Neutrophil (primary cell): Measurements from ENCODE around the gene CYBA.

Source experiments
- H3K27ac ChIP-seq: fragments of 200-600 bp; sonication (generic); 2 replicates; pipeline ENCODE4 v1.5.1; 2016; ENCODE audit warnings: mild to moderate bottlenecking, moderate library complexity
- H3K27me3 ChIP-seq: fragments of 200-600 bp; sonication (generic); 2 replicates; pipeline ENCODE4 v1.6.0; 2016; ENCODE audit warnings: mild to moderate bottlenecking
- H3K36me3 ChIP-seq: fragments of 200-600 bp; sonication (generic); 2 replicates; pipeline ENCODE4 v1.5.1; 2017
- H3K4me1 ChIP-seq, 2 experiments: fragments of 200-600 bp in 1 of 2; sonication (generic) in 1 of 2; 1 replicate in 1 of 2; 2 replicates in 1 of 2; pipeline versions ENCODE4 v1.5.1 to v1.6.1; 2013 to 2016; ENCODE audit warnings: low read depth in 1 of 2, low read length in 1 of 2, mild to moderate bottlenecking in 1 of 2, moderate library complexity in 1 of 2; ENCODE audit not compliant: control insufficient read depth in 1 of 2, insufficient read depth in 1 of 2
- H3K4me3 ChIP-seq, 2 experiments: fragments of 200-600 bp in 1 of 2; sonication (generic) in 1 of 2; 1 replicate in 1 of 2; 2 replicates in 1 of 2; pipeline ENCODE4 v1.5.1; 2013 to 2016; ENCODE audit warnings: low read depth in 1 of 2, low read length in 1 of 2, mild to moderate bottlenecking in 1 of 2, moderate library complexity in 1 of 2
- H3K9me3 ChIP-seq: fragments of 200-600 bp; sonication (generic); 2 replicates; pipeline ENCODE4 v1.5.1; 2016
- TF ChIP-seq, protein P1 (sequence below): fragments of 200-600 bp; sonication (generic); IDR thresholded peaks from 2 replicates; pipeline ENCODE4 v1.5.1; 2016; ENCODE audit warnings: antibody characterized with exemption

CYBA gene

DNA sequence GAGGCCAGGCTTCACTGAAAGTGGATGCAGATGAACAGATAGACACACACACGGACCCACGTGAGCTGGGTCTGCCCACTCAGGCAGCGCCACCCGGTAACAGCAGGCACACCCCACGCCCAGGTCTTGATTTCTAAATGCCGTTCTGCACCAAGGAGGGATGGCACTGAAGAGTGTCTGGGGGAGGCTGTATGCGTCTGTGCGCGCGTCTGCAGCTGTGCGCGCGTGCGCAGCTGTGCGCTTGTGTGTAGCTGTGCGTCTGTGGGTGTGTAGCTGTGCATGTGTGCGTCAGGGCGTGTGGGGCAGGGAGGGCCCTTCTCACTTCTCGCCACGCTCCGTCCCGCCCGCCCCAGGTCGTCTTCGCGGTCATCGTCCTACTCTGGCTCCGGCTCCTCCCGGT lies 28.0 kb downstream of the CYBA start:
- Histone ChIP-seq H3K36me3 (peaks cover 76% of the 10 kb centered on the region), H3K27me3 (no peaks in the 10 kb centered on the region), H3K9me3 (no peaks in the 10 kb centered on the region), H3K4me1 (peaks cover 0 to 2% of the 10 kb centered on the region in 2 experiments), H3K4me3 (no peak overlapping the region), H3K27ac (no peak overlapping the region)
- TF ChIP-seq, protein P1, sequence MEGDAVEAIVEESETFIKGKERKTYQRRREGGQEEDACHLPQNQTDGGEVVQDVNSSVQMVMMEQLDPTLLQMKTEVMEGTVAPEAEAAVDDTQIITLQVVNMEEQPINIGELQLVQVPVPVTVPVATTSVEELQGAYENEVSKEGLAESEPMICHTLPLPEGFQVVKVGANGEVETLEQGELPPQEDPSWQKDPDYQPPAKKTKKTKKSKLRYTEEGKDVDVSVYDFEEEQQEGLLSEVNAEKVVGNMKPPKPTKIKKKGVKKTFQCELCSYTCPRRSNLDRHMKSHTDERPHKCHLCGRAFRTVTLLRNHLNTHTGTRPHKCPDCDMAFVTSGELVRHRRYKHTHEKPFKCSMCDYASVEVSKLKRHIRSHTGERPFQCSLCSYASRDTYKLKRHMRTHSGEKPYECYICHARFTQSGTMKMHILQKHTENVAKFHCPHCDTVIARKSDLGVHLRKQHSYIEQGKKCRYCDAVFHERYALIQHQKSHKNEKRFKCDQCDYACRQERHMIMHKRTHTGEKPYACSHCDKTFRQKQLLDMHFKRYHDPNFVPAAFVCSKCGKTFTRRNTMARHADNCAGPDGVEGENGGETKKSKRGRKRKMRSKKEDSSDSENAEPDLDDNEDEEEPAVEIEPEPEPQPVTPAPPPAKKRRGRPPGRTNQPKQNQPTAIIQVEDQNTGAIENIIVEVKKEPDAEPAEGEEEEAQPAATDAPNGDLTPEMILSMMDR, result no peak

DNA sequence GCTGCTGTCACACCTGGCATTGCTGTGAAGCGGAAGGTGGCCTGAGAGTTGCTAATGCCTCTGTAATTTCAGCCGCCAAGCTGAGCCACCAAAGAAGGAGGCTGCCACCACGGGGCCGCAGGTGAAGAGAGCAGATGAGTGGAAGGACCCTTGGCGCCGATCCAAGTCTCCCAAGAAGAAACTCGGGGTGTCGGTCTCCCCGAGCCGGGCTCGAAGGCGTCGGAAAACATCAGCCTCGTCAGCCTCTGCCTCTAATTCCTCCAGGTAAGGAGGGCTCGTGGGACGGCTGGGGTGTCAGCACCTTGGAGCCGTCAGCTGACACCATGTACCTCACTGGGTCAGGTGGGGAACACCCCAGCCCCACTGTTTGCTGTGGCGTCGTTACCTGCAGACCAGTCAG lies 28.7 kb downstream of the CYBA start:
- Histone ChIP-seq H3K4me1 (peaks cover 0 to 2% of the 10 kb centered on the region in 2 experiments), H3K4me3 (no peak overlapping the region), H3K27ac (no peak overlapping the region), H3K27me3 (no peaks in the 10 kb centered on the region), H3K9me3 (no peaks in the 10 kb centered on the region), H3K36me3 (peaks cover 76% of the 10 kb centered on the region)
- TF ChIP-seq, protein P1, result no peak

DNA sequence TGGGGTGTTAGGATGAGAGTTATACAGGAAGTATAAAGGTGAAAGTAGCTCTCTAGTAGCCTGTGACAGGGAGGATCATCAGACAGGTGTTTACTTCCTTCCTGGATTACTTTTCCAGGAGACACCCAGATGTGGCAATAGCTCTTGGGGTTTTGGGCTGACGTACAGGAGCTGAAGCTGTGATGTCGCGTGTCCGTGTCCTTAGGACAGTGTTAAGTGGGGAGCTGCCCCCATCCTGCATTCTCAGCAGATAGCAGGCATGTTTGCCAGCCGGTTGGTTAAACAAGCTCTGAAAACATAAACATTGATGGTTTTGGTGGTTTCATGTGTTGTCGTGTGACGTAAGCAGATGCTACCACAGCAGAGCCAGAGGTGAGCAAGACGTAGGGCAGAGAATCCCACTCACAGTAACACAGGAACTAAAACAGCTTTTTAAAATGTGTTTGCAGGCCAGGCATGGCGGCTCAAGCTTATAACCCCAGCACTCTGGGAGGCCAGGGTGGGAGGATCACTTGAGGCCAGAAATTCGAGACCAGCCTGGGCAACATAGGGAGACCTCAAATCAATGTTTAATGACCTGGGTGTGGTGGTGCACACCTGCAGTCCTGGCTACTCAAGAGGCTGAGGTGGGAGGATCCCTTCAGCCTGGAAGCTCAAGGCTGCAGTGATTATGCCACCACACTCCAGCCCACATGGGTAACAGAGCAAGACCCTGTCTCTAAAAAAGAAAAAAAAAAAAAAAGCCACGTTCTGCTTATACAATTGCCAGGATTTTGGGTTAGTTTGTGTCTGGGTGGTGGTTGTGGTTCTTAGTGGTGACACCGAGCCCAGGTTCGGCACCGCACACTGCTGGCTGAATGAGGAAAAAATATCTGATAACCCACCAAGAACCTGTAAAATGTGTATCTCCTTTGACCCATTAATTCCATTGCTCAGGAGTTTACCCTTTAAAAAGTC lies 30.7 kb downstream of the CYBA start:
- Histone ChIP-seq H3K27ac (peak overlapping the region; percentile 18), H3K27me3 (no peaks in the 10 kb centered on the region), H3K4me3 (no peak overlapping the region), H3K9me3 (no peaks in the 10 kb centered on the region), H3K4me1 (peaks cover 0 to 2% of the 10 kb centered on the region in 2 experiments), H3K36me3 (peaks cover 77% of the 10 kb centered on the region)
- TF ChIP-seq, protein P1, result no peak

DNA sequence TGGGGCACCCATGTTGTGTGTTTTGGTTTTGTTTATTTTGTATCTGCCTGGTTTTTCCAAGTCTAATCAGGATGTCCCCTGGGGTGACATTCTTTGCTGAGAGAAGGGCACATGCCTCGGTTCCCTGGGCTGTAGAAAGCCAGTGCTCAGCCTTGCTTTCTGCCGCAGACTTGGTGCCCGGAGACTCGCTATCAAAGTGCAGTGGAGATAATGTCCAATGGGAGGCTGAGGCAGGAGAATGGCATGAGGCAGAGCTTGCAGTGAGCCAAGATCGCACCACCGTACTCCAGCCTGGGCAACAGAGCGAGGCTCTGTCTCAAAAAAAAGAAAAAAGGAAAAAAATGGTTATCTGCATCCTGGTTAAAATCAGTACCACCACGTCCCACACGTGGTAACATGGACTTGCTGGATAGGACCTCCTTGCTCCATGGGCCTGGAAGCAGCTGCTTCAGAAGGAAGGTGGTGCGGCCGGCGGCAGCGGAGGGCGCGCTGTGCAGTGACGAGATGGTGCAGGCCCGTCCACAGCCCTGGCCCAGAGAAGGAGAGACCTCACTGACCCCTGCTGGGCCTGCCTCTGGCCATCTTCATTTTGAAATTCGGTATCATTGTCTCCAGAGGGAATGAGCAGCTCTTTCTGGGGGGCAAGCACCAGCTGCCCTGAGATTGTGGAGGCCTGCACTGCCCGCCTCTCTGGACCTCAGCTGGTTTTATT lies 31.7 kb downstream of the CYBA start:
- H3K27me3 ChIP-seq, result no peaks in the 10 kb centered on the region
- H3K36me3 ChIP-seq, result peaks cover 75% of the 10 kb centered on the region
- TF ChIP-seq, protein P1, result no peak
- no peak overlapping the region for H3K4me3 ChIP-seq
- H3K9me3 ChIP-seq, result no peaks in the 10 kb centered on the region
- H3K4me1 ChIP-seq, result peaks cover 3 to 6% of the 10 kb centered on the region in 2 experiments
- no peak overlapping the region for H3K27ac ChIP-seq

DNA sequence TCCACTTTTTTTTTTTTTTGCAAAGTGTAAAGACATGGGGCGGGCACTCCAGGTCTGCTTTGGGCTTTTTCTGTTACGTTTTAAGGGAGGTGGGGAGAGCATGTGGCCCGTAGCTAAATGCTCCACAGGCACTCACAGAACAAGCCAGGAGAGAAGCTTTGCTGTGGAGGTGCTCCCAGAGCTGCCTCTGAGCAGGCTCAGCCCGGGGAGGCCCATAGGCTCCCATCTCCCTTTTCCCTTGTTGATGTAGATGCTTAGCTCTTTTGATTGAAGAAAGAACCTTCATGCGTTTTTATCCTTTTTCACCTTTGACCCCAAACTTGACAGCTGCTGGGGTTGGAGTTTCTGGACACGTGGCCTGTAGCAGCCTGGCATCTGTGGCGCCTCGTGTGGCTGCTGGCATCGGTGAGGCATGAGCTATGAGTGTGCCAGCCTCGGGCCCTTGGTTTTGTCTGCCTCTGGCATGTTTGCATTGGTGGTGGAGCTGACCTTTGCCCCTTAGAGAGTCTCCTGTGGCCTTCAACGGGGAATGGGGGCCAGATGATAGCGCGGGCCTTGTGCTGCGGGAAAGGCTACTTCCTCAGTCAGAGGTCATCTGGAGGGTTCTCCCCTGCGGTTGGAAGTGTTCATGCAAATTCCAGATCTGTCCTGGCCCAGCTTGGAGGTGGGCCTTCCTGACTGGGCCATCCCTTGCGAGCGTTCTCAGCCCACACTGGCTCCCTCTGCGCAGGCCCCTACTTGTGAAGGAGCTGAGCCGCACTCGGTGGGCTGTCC lies 32.5 kb downstream of the CYBA start:
- H3K36me3 ChIP-seq, result peaks cover 73% of the 10 kb centered on the region
- H3K4me1 ChIP-seq, result peaks cover 6 to 14% of the 10 kb centered on the region in 2 experiments
- H3K9me3 ChIP-seq, result no peaks in the 10 kb centered on the region
- no peaks in the 10 kb centered on the region for H3K27me3 ChIP-seq
- no peak overlapping the region for H3K4me3 ChIP-seq
- H3K27ac ChIP-seq, result no peak overlapping the region
- TF ChIP-seq, protein P1, result no peak
